Fibroblast of upper back skin (primary cell): ENCODE measurements around the gene MAN1A1.
"Not testable (repeated sequence)": the region's sequence is repeated elsewhere in the genome, so short reads cannot be mapped to it uniquely, and the experiment has no call there.

ENCODE experiments used
- DNase-seq: peaks from one replicate; pipeline ENCODE4 v3.0.0-alpha.2; 2013

MAN1A1 gene

GRCh38 chr6:119349361-119350201 lies at the start of gene MAN1A1:
Gene MAN1A1 (minus strand): TSS chr6:119349761. CDS start chr6:119349065, 696 bp downstream.
- DNase-seq = peak; percentile 87

- DNase-seq = no peak
Measured at GRCh38 chr6:119395192-119395591, 45.6 kb upstream of the MAN1A1 start.

- peak; percentile 26 for DNase-seq
Measured at GRCh38 chr6:119390247-119390793, 40.8 kb upstream of the MAN1A1 start.

- DNase-seq = no peak
Measured at GRCh38 chr6:119385994-119386393, 36.4 kb upstream of the MAN1A1 start.

- peak; percentile 27 for DNase-seq
Measured at GRCh38 chr6:119384444-119384843, 34.9 kb upstream of the MAN1A1 start.

GRCh38 chr6:119379809-119380208 lies 30.2 kb upstream of the MAN1A1 start:
- DNase-seq = no peak

GRCh38 chr6:119377043-119377442 lies 27.5 kb upstream of the MAN1A1 start:
- not testable (repeated sequence) for DNase-seq

GRCh38 chr6:119370080-119370479 lies 20.5 kb upstream of the MAN1A1 start:
- no peak for DNase-seq

GRCh38 chr6:119368921-119369320 lies 19.4 kb upstream of the MAN1A1 start:
- DNase-seq = no peak

GRCh38 chr6:119361209-119361608 lies 11.6 kb upstream of the MAN1A1 start:
- peak; percentile 14 for DNase-seq

- DNase-seq = no peak
Measured at GRCh38 chr6:119360262-119360915, 10.8 kb upstream of the MAN1A1 start.

- DNase-seq = no peak
Measured at GRCh38 chr6:119355890-119356289, 6.3 kb upstream of the MAN1A1 start.

GRCh38 chr6:119355157-119355556 lies 5.6 kb upstream of the MAN1A1 start:
- no peak for DNase-seq

GRCh38 chr6:119353696-119354095 lies 4.1 kb upstream of the MAN1A1 start:
- DNase-seq = no peak

- DNase-seq = no peak
Measured at GRCh38 chr6:119352001-119352400, 2.4 kb upstream of the MAN1A1 start.

- peak; percentile 59 for DNase-seq
Measured at GRCh38 chr6:119350952-119351372, 1.4 kb upstream of the MAN1A1 start.

GRCh38 chr6:119350202-119350951 lies 816 bp upstream of the MAN1A1 start:
- DNase-seq = peak; percentile 58

- peak; percentile 24 for DNase-seq
Measured at GRCh38 chr6:119348748-119349360, 707 bp downstream of the MAN1A1 start.

GRCh38 chr6:119348096-119348747 lies 1.3 kb downstream of the MAN1A1 start:
- DNase-seq = no peak

GRCh38 chr6:119347466-119348095 lies 2.0 kb downstream of the MAN1A1 start:
- no peak for DNase-seq

GRCh38 chr6:119346936-119347335 lies 2.6 kb downstream of the MAN1A1 start:
- DNase-seq = no peak

GRCh38 chr6:119346450-119346849 lies 3.1 kb downstream of the MAN1A1 start:
- DNase-seq = no peak
